Breast epithelium (tissue), 3 donors: Measurements from ENCODE around the gene NEDD4.

Experiments
- CTCF ChIP-seq, 3 donors: fragments of 450-650 bp; IDR thresholded peaks; one replicate each; pipeline ENCODE4 v1.5.1; 2016 to 2017; ENCODE audit warnings: antibody characterized with exemption in 3 of 3, mild to moderate bottlenecking in 3 of 3, moderate library complexity in 3 of 3
- POLR2A ChIP-seq: fragments of 450-650 bp; IDR thresholded peaks from one replicate; pipeline ENCODE4 v1.6.1; 2016; ENCODE audit warnings: antibody characterized with exemption, mild to moderate bottlenecking, moderate library complexity
- POLR2AphosphoS5 ChIP-seq, 3 donors: sonication (generic); formaldehyde crosslinking; IDR thresholded peaks; one replicate each; pipeline ENCODE4 v1.6.1; 2017; ENCODE audit warnings: antibody characterized with exemption in 3 of 3

DNA sequence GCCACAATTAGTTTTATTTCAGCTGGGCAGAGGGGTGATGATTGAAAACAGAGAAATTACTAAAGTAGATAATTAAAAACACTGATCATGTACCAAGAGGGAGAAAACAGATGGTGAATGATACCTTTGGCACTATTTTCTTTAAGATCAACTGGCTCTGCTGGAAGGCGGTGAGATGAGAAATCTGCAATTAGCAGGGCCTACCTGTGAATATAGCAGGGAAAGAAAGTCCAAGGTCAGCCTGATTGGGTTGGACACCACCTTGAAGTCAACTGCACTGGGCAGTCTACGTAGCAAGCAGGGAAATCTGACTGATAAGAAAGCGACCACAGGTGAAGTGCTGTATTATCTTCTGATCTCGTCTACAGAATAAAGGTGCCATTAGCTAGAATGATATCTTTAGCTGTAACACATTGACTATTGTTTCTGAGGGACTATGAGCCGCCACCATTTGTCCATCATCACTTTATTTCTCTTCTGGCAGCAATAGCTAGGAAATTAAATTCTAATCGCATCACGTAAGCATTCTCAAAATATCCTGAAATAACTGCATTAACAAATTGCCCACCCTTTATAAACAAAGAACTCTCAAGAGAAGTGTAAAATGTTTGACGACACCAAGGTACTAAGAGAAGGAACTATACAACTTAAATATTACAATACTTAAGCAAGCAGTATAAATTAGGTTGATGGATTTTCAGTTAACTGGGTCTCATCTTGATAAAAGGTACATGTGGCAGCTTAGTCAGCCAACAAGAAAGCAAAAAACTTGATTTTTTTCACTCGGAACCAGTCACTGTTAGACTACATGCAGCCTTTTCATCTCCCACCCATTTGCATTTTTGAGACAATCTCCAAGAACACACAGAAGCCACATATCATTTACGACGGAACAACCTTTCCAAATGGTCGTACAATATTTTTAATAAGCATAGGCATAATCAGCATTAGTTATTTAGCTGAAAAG, 1.3 kb downstream of the NEDD4 start:
- TF ChIP-seq POLR2AphosphoS5 (IDR thresholded peaks at IDR 0.05): no peak
- no peak for TF ChIP-seq CTCF (IDR thresholded peaks at IDR 0.05)
- TF ChIP-seq POLR2A: no peak
